Measurements from ENCODE around the gene ZNF648. TPM values are rescaled to one million over a fixed set of nuclear protein-coding genes. Genes with fewer than 3 reads are reported as not detected.
"Not testable (repeated sequence)": the region's sequence is repeated elsewhere in the genome, so short reads cannot be mapped to it uniquely, and the experiment has no call there.

The ZNF648 gene
- total RNA-seq, 1 donor from 2014 or later = not detected

DNA sequence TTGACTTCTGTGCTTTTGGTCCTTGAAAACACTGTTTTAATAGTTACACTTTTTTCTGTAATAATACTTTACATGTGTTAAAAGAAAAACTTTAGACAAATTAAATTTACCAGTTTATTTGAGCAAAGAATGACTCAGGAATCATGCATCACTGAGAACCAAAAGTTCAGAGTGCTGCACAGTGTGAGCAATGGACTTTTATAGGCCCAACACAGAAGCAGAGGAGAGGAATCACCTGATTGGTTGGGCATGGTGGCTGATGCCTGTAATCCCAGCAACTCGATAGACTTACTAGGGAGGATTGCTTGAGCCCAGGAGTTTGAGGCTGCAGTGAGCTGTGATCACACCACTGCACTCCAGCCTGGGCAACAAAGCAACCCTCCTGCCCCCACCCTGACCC, 29.3 kb downstream of the ZNF648 start:
- Mint-ChIP-seq H3K9me3 (no peaks in the 10 kb centered on the region), H3K27ac (no peak overlapping the region), H3K36me3 (ENCODE audit: low read depth) (peaks cover 2% of the 10 kb centered on the region), H3K27me3 (no peaks in the 10 kb centered on the region), H3K4me3 (no peak overlapping the region), H3K4me1 (peaks cover 22% of the 10 kb centered on the region)
- no peak for DNase-seq
- intact Hi-C loops (cut with micrococcal nuclease) = loop anchor here (5.0 kb wide), 1 partner anchor 225 kb away; no protein-coding TSS in a partner anchor

DNA sequence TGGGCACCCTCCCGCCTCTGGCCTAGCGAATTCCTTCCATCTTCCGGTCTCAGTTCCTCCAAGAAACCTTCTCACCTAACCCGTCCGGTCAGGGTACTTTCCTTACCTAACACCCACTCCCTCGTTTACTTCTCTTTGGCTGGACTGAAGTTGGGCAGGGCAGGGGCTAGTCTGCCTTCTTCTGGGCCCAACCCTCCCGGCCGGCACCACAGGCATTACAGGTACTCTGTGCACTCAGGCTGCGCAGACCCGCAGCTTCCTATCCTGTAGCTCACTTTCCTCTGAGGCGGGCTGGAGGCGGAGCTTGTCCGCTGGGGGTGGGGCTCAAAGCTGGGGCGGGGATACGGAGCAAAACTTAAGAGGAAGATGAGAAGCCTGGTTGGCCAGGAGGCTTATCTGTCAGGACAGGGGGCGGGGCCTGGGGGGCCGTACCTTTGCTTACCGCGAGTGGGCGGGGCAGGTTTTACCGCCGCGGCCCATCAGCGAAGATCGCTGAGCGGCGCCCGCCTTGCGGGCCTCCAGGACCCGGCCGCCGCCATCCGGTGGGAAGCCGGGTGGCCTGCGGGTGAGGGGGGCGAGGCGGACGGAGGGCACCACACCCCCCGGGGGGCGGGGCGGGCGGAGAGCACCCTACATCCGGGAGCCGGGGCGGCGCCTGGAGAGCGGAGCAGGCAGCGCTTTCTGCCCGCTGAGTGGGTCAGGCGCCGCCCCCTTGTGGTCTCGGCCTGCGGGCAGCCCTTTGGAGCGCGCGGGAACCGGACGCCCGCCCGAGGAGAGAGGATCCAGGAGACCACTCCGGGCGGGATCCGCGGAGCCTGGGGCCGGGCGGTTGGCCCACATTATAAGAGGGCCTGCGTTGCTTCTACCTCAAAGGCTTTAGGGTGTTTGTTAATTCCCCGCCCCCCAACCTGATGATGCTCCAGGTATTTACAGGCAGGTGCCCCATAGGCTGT, 31.9 kb downstream of the ZNF648 start:
- intact Hi-C loops (cut with micrococcal nuclease) = loop anchor here (1.0 to 5.0 kb wide), 5 partner anchors 25 to 1397 kb away; partner anchors contain the start of genes GLUL and XPR1
- peak; percentile 99 for DNase-seq
- Mint-ChIP-seq H3K27me3 (no peaks in the 10 kb centered on the region), H3K4me3 (peak overlapping the region; percentile 99), H3K4me1 (peaks cover 14% of the 10 kb centered on the region), H3K27ac (peak overlapping the region; percentile 99), H3K9me3 (no peaks in the 10 kb centered on the region), H3K36me3 (ENCODE audit: low read depth) (peaks cover 2% of the 10 kb centered on the region)

DNA sequence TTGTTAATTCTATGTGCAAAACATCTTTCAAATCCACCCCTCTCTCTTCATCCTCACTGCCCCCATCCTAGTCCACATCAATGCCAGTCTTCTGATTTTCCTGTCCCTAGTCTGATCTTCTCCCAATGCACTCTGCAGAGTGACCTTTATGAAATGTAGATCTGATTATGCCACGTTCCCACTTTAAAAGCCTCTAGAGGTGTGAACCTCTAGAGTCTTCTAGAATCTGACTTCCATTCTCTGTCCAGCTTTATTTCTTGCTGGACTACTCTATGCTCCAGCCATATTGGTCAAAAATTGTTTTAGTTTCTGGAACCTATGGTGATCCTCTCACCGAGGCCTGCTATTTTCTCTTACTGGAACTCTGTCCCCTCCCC, 32.5 kb downstream of the ZNF648 start:
- H3K36me3 Mint-ChIP-seq (ENCODE audit: low read depth) = peaks cover 2% of the 10 kb centered on the region
- H3K27ac Mint-ChIP-seq = peak overlapping the region; percentile 99
- intact Hi-C loops (cut with micrococcal nuclease) = loop anchor here (1.0 to 5.0 kb wide), 4 partner anchors 25 to 1397 kb away; partner anchors contain the start of genes GLUL and XPR1
- peak overlapping the region; percentile 99 for H3K4me3 Mint-ChIP-seq
- no peaks in the 10 kb centered on the region for H3K27me3 Mint-ChIP-seq
- H3K9me3 Mint-ChIP-seq = no peaks in the 10 kb centered on the region
- DNase-seq = no peak
- peaks cover 14% of the 10 kb centered on the region for H3K4me1 Mint-ChIP-seq

DNA sequence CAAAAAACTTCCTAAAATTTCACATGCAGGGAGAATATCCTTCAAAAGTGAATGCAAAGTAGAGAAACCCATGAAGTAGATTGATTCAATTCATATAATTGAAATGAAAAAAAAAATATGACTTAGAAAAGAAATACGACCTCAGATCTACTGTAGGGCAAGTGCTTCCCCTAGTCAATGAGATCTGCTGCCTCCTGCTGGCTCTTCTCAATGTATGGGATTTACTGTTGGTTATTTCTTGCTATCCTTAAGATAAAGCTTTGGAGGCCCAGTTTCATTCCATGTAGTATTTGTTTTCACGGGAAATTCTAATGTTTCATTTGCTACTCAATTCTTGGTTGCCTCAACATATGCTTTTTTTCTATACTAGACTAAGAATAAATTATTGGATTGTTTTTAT, 46.2 kb downstream of the ZNF648 start:
- Mint-ChIP-seq H3K27ac (no peak overlapping the region), H3K4me3 (no peak overlapping the region), H3K36me3 (ENCODE audit: low read depth) (no peaks in the 10 kb centered on the region), H3K27me3 (peaks cover 23% of the 10 kb centered on the region), H3K9me3 (peaks cover 4% of the 10 kb centered on the region), H3K4me1 (no peaks in the 10 kb centered on the region)
- DNase-seq = no peak
- intact Hi-C loops (cut with micrococcal nuclease) = no loop called here

DNA sequence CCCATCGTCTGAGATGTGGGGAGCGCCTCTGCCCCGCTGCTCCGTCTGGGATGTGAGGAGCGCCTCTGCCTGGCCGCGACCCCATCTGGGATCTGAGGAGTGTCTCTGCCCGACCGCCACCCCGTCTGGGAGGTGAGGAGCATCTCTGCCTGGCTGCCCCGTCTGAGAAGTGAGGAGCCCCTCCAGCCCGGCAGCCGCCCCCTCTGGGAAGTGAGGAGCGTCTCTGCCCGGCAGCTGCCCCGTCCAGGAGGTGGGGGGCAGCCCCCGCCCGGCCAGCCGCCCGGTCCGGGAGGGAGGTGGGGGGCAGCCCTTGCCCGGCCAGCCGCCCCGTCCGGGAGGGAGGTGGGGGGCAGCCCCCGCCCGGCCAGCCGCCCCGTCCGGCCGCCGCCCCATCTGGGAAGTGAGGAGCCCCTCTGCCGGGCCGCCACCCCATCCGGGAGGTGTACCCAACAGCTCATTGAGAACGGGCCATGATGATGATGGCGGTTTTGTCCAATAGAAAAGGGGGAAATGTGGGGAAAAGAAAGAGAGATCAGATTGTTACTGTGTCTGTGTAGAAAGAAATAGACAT, 50.6 kb downstream of the ZNF648 start:
- DNase-seq; H3K36me3 Mint-ChIP-seq (ENCODE audit: low read depth); H3K4me3 Mint-ChIP-seq; H3K4me1 Mint-ChIP-seq; intact Hi-C loops (cut with micrococcal nuclease); H3K27ac Mint-ChIP-seq: not testable (repeated sequence)
- Mint-ChIP-seq H3K27me3 (peaks cover 21% of the 10 kb centered on the region), H3K9me3 (peaks cover 30% of the 10 kb centered on the region)

DNA sequence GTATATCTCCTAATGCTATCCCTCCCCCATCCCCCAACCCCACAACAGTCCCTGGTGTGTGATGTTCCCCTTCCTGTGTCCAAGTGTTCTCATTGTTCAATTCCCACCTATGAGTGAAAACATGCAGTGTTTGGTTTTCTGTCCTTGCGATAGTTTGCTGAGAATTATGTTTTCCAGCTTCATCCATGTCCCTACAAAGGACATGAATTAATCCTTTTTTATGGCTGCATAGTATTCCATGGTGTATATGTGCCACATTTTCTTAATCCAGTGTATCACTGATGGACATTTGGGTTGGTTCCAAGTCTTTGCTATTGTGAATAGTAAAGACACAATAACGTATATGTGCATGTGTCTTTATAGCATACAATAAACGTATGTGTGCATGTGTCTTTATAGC, 56.1 kb downstream of the ZNF648 start:
- H3K27ac Mint-ChIP-seq; H3K36me3 Mint-ChIP-seq (ENCODE audit: low read depth); intact Hi-C loops (cut with micrococcal nuclease); H3K27me3 Mint-ChIP-seq; DNase-seq; H3K4me3 Mint-ChIP-seq; H3K4me1 Mint-ChIP-seq: not testable (repeated sequence)
- peaks cover 33% of the 10 kb centered on the region for H3K9me3 Mint-ChIP-seq

DNA sequence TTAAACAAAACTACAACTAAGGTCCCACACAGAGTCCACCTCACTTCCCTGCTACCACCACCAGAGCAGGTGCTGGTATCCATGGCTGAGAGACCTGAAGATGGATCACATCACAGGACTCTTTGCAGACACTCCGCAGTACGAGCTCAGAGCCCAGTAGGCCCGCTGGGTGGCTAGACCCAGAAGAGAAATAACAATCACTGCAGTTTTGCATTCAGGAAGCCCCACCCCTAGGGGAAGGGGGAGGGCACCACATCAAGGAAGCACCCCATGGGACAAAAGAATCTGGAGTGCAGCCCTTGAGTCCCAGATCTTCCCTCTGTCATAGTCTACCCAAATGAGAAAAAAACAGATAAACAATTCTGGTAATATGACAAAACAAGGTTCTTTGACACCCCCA, 56.9 kb downstream of the ZNF648 start:
- peaks cover 28% of the 10 kb centered on the region for H3K9me3 Mint-ChIP-seq
- no peaks in the 10 kb centered on the region for H3K36me3 Mint-ChIP-seq (ENCODE audit: low read depth)
- peaks cover 6% of the 10 kb centered on the region for H3K27me3 Mint-ChIP-seq
- no peaks in the 10 kb centered on the region for H3K4me1 Mint-ChIP-seq
- intact Hi-C loops (cut with micrococcal nuclease) = no loop called here
- no peak overlapping the region for H3K4me3 Mint-ChIP-seq
- no peak for DNase-seq
- no peak overlapping the region for H3K27ac Mint-ChIP-seq
